Vagina (tissue), 2 donors: Measurements from ENCODE around the gene BBS2.

Source experiments
- CTCF ChIP-seq, 3 experiments: fragments of 450-650 bp in 2 of 3; fragments of 200-600 bp in 1 of 3; sonication (generic) in 1 of 3; IDR thresholded peaks; one replicate each; pipeline ENCODE4 v1.5.1; 2017 to 2019; ENCODE audit warnings: antibody characterized with exemption in 3 of 3, mild to moderate bottlenecking in 2 of 3, moderate library complexity in 2 of 3
- POLR2A ChIP-seq, 2 donors: fragments of 450-650 bp; IDR thresholded peaks; one replicate each; pipeline ENCODE4 v1.6.1; 2017; ENCODE audit warnings: antibody characterized with exemption in 2 of 2, mild to moderate bottlenecking in 2 of 2, moderate library complexity in 2 of 2
- POLR2AphosphoS5 ChIP-seq, 2 donors: sonication (generic); formaldehyde crosslinking; IDR thresholded peaks; one replicate each; pipeline ENCODE4 v1.9.0; 2017; ENCODE audit warnings: antibody characterized with exemption in 2 of 2, mild to moderate bottlenecking in 2 of 2, low read depth in 1 of 2; ENCODE audit not compliant: insufficient read depth in 1 of 2

- TF ChIP-seq CTCF (IDR thresholded peaks at IDR 0.05) = no peak
- no peak for TF ChIP-seq POLR2A (IDR thresholded peaks at IDR 0.05)
- TF ChIP-seq POLR2AphosphoS5 (IDR thresholded peaks at IDR 0.05; ENCODE audit: insufficient read depth in 1 of 2, low read depth in 1 of 2) = no peak
These were observed 56.7 kb downstream of the BBS2 start for GRCh38 chr16:56463153-56463552.
